ENCODE results near the gene FHIP2A.

FHIP2A gene

GRCh38 chr10:114857922-114858629, 36.5 kb downstream of the FHIP2A start:
- DNase-seq, result no peak

- DNase-seq, result no peak
Measured at GRCh38 chr10:114859222-114859621, 37.6 kb downstream of the FHIP2A start.

- no peak for DNase-seq
Measured at GRCh38 chr10:114862456-114862855, 40.9 kb downstream of the FHIP2A start.

- DNase-seq, result no peak
Measured at GRCh38 chr10:114867365-114867764, 45.8 kb downstream of the FHIP2A start.

GRCh38 chr10:114868870-114869519, 47.4 kb downstream of the FHIP2A start:
- DNase-seq, result no peak

- DNase-seq, result no peak
Measured at GRCh38 chr10:114869520-114869892, 47.9 kb downstream of the FHIP2A start.

- no peak for DNase-seq
Measured at GRCh38 chr10:114870486-114870885, 48.9 kb downstream of the FHIP2A start.

GRCh38 chr10:114871379-114871778, 49.8 kb downstream of the FHIP2A start:
- DNase-seq, result no peak
